HEK293 (cell line): ENCODE results near the gene EYA2.

ENCODE experiments used
- PBX3 ChIP-seq: sonication (generic); formaldehyde crosslinking; IDR thresholded peaks from 2 replicates; pipeline ENCODE4 v1.8.1; 2022; ENCODE audit warnings: mild to moderate bottlenecking, moderate library complexity, missing genetic modification reagents
- ZNF24 ChIP-seq: fragments of 450-650 bp; formaldehyde crosslinking; IDR thresholded peaks from 2 replicates; pipeline ENCODE4 v1.5.1; 2016; ENCODE audit warnings: missing biosample characterization, missing genetic modification characterization
- TF ChIP-seq, protein P1 (sequence below): fragments of 450-650 bp; formaldehyde crosslinking; IDR thresholded peaks from 2 replicates; pipeline ENCODE4 v1.5.1; 2016; ENCODE audit warnings: missing biosample characterization, missing genetic modification characterization

DNA sequence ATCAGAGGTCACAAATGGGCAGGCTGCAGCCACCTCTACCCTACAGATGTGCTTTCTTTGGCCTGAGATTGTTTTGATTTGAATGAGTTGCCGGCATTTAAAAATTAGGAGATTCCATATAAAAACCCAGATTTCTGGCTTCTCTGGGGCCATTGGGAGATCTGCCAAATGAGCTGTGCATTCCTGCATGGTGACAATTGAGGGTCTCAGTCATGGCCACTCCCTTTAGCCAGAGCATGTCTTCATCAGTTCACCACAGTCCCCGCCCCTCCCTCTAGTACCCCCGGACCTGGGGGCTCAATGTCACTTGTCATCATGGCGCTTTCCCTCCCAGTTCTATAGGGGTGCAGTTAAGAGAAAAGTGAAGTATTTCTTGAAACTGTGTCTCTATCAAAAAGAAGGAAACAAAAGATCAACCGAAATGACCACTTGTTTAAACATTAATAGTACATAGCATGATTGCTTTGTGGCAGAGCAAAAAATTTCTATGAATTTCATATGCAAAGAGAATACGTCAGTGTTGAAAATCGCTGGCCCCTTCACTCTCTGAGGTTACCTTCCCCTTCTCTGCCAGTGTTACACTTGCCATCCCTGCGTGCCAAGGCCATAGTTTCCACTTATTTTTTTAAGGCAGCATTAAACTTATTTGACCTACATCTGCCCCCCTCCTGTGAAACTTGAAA lies 21.1 kb downstream of the EYA2 start:
- TF ChIP-seq, protein P1, sequence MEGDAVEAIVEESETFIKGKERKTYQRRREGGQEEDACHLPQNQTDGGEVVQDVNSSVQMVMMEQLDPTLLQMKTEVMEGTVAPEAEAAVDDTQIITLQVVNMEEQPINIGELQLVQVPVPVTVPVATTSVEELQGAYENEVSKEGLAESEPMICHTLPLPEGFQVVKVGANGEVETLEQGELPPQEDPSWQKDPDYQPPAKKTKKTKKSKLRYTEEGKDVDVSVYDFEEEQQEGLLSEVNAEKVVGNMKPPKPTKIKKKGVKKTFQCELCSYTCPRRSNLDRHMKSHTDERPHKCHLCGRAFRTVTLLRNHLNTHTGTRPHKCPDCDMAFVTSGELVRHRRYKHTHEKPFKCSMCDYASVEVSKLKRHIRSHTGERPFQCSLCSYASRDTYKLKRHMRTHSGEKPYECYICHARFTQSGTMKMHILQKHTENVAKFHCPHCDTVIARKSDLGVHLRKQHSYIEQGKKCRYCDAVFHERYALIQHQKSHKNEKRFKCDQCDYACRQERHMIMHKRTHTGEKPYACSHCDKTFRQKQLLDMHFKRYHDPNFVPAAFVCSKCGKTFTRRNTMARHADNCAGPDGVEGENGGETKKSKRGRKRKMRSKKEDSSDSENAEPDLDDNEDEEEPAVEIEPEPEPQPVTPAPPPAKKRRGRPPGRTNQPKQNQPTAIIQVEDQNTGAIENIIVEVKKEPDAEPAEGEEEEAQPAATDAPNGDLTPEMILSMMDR, result no peak
- no peak for TF ChIP-seq ZNF24 (tag by site-specific recombination)
- no peak for TF ChIP-seq PBX3
